GM21447 (cell line): ENCODE measurements around the gene PXDN.
"Not testable (repeated sequence)": the region's sequence is repeated elsewhere in the genome, so short reads cannot be mapped to it uniquely, and the experiment has no call there.

Experiments used
- ATAC-seq: cut with Tn5 transposase; IDR thresholded peaks from one replicate; pipeline ENCODE4 v1.9.1; 2021; ENCODE audit not compliant: unreplicated experiment

The PXDN gene

DNA sequence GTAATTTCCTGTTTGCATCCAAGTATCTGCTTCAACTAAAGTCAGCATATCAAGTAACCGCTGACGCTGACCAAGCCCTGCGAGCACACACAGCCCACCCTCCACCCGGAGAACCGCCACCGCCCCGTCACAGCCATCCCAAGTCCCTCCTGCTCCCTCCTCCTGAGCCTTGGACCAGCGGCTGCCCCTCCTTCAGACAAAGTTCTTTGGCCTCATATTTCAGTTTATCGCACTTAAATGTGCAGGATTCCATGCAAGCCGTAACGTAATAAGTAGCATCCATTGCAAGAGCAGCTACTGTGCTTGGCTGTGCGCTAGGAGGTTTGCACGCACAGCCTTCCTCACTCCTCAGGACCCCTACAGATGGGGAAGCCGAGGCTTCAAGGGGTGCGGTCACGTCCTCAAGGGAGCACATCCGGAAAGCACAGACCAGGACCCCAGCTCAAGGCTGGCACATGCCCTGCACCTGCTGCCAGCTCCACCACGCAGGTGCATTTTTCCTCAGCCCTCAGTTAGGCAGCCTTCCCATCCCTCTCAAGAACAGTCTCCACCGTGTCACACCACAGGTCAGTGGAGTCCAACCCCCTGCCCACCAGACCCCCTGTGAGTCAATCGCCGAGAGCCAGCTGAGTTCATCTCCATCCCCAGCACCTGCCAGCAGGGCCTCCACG lies 17.1 kb downstream of the PXDN start:
- ATAC-seq: no peak

DNA sequence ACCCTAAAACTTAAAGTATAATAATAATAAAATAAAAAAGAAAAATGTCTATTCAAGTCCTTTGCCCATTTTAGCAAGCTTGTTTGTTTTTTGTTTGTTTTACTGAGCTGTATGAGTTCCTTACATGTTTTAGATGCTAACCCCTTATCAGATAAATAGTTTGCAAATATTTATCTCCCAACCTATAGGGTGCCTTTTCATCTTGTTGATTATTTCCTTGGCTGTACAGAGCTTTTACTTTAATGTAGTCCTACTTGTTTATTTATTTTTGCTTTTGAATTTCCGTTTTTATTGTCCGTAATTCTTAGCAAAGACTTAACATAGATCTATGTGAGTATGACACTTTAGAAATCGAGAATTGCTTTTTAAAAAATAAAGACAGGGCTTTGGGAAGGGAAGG lies 17.8 kb downstream of the PXDN start:
- ATAC-seq: no peak

DNA sequence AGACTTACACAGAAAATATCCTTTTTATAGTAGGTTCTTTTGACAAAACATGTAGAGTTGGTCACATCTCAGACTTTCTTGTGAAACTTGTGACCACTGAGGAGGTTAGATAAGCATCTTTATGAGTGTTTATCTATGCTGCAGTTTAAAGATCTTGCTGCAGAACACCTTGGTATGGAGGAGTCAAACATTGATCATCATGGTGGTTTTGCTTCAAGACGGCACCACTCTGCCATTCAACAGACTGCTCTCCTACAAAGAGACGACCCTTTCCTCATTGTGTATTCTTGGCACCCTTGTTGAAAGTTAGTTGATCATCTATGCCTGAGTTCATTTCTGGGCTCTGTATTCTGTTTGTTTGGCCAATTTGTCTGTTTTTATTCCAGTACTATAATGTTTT lies 20.0 kb downstream of the PXDN start:
- not testable (repeated sequence) for ATAC-seq

- no peak for ATAC-seq
These were observed 20.8 kb downstream of the PXDN start for GRCh38 chr2:1723397-1724042.

GRCh38 chr2:1722692-1723091 lies 21.6 kb downstream of the PXDN start:
- no peak for ATAC-seq

DNA sequence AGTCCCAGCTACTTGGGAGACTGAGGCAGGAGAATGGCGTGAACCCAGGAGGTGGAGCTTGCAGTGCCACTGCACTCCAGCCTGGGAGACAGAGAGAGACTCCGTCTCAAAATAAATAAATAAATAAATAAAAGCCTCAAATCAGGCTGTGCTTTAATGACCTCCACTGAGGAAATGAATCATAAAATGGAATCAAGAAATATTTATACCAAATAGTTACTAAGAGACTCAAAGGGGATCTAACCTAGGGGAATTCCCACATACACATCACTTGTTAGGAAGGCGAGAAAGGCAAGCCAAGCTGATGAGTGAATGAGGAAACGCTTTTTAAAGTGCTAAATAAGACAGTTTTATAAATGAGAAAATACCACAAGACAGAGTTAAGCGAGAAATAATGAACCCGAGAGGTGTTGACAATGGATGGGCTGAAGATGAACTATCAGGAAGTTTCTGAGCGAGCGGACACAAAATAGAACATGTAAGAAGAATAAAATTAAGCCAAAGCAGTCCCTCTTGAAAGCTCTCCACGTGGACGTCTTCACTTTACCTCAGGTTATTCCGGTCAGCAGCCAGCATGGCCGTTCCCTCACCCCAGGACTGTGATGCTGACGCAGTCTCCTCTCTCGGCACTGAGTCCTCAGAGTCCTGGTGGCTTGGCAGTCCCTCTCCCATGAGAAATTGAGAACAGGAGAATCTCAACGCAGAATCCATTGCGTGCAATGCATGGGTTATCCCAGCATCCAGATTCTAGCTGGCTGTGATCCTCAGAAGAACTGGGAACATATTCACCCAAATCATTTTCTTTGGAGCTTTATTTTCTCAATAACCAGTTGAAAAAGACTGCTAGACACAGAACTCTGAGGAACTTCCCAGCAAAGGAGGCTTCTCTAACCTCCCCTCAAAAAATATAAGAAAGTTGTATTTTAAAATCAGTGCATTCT lies 22.3 kb downstream of the PXDN start:
- no peak for ATAC-seq

- ATAC-seq: no peak
These were observed 25.7 kb downstream of the PXDN start for GRCh38 chr2:1718339-1719220.

GRCh38 chr2:1717113-1717512 lies 27.2 kb downstream of the PXDN start:
- no peak for ATAC-seq

DNA sequence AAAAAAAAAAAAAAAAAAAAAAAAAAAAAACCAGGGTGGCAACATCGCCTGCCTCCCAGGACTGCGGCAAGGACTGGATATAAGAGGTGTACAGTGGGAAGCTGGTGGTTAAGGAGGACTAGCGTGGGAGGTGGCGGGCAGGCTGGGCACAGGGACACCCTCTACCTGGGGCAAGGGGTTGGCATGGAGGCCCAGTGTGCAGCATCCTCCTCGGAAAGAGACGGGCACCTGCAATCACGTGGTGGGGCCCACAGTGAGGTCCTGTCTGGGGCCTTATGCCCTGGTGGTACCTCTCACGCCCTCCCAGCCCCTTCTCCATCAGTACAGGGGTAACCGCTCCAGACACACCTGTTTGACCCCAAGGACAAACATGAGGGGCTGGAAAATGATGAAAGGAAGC lies 27.9 kb downstream of the PXDN start:
- ATAC-seq: no peak

GRCh38 chr2:1716014-1716305 lies 28.4 kb downstream of the PXDN start:
- ATAC-seq: not testable (repeated sequence)

DNA sequence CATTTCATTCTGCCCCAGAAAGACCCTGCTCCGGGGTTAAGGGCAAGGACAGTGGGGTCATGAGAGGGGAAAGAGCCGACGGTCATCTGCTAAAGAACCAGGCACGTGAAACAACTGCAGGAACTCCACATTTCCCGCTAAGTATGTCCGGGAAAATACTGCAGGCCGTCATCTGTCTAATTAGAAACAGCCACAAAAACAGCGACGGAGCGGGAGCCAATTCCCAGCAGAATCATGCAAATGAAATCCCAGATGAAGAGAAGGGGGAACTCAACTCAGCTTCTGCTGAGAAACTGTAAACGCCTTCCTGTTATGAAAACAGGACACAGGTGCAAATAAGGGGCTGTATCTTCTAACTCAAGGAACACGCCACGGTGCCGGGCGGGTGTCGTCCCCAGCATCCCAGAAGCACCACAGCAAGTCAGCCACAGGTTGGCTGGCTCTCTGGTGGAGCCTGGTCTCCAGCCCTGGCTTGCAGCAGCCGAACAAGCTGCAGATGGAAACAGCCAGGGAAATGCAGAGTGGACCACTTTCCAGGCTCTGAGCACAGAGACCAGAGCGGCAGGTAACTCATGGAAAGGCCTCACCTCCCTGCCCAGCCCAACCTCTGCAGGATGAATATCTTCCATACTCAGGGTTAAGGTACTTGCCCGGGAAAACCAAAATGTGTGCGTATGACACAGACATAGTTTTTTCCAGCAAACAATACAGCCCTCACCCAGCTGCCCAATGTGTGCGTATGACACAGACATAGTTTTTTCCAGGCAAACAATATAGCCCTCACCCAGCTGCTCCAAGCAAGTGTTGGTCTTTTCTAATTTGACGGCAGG lies 28.9 kb downstream of the PXDN start:
- ATAC-seq: no peak

DNA sequence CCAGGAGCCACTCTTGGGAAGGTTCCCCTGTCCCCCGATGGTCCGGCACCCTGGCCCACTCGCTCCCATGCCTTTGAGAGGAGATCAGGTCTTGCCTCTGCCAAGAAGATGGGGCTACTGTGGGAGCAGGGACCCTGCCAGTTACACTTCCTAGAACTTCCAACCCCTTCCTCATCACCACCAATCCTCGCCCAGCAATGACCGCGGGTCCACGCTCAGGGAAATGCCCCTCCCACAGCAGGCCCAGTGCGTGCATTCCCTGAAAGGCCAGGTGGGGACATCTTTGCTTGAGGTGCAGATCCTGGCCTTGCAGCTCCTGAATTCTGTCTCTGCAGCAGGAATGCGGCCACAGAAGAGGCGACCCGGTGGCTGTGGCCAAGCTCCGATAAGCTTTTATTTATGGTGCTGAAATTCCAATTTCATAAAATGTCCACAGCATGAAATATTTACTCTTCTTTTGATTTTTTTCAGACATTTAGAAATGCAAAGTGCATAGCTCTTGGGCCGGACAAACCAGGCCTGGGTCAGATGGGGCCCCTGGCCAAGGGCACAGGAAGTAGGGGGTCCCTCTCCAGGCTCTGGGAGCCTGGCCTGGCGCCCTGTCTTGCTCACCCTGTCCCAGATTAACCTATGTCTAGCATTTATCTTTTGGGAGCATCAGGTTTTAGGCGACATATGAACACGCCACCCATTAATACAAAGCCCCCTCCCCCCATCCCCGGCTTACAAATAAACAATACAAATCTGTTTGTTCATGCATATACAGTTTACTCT lies 29.8 kb downstream of the PXDN start:
- no peak for ATAC-seq

DNA sequence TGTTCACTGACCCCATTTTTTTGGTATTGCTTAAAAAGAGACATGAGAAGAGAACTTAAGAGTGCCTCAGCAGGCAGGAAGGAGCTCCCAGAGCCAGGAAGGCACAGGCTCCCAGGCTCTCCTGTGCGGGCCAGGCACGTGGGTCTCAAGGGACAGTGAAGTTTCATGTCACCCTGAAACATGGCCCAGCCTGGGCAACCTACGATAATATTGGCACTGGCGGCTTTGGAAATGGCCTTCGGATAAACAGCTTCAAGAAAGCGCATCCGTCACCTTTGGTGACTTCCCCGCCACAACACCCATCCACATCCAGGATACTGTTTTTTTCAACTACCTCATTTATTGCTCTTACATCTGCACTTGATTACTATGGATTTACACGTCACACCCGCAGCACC lies 30.5 kb downstream of the PXDN start:
- no peak for ATAC-seq

DNA sequence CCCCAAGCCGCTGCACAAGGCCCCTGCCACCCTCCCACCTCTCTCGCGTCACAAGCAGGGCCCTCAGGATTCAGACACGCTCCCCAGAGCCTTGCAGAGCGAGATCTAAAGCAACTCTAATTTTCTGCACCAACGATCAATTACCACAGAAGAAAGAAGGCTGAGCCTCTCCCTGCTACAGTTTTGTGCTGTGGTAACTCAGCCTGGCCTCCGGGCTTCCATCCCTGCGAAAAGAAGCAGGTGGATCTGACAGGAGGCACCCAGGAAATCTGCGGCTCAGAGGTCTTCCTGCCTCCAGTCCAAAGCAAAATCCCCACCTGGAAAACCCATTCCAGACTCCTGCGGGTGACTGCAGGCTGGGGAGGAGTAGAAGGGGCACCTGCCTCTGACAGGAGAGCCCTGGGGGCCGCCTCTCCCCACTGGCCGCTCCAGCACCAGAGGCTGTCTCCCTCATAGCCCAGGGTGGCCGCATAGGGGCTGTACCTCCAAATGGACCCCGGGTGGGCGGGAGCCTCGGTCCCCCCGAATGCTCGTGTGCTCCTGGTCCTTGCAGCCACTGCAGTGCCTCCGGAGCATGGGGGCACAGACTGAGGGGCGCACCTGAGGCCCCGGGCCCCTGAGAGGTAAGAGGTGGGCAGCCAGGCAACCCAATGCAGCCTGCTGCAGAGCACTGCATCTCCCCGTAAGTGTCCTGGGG lies 31.0 kb downstream of the PXDN start:
- ATAC-seq: no peak

DNA sequence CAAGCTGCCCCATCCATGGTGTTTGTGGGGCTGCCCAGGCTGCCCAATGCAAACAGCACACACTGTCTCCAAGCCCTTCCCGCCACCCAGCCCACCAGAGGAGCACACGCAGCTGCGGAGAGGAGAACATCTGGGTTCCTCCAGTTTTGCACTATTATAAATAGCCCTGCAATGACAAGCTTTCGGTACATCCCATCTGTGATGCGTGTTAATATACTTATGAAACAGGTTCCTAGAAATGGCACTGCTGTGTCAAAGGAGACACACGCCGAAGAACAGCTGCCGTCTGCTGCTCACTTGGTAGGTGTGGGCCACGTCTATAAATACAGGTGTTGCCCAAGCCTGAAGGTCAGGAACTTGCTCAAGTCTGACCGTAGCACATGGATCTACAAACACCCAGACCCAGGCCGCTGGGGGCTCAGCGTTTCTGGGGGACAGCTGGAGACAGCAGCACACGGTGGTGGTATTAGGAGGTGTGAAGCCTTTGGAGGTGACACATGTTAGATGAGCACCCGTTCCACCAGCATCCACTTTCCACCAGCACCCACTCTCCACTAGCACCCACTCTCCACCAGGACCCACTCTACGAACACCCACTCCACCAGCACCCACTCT lies 34.3 kb downstream of the PXDN start:
- ATAC-seq: no peak

GRCh38 chr2:1709335-1709605 lies 35.0 kb downstream of the PXDN start:
- ATAC-seq: no peak

DNA sequence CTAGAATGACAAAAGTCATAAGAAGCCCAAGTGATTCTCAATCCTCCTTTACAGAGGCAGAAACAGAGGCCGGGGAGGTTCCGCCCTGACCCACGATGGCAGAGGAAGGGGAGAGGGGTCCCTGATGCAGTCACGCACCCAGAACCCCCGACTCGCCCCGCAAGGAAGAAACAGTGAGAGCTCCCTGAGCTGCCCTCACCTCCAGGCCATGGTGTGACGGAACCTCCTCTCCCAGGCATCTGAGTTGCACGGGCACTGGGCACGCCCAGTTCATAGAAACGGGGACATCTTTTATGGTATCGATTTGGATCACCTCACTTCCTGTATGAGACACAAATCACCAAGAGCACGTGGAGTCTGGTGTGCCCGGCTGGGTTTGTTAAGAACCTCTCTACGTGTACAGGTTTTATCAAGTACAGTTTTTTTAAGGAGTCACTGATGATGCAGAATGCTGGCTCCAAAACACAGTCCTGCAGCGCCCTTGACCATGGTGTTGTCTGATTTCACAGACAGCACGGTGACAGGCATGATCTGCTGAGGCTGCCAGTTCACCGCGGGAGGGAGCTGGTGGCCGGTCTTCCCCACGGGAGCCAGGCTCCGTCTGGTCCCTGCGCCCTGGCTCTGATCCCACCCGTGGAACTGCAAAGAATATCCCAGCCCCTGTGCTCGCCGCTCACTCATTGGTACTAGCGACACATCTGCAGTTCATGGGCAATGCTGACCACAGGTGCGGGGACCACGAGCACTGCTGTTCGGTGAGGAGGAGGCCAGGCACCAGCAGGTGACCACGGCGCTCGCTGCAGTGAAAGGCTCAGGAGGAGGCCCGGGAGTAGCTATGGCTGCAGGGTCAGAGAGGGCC lies 35.6 kb downstream of the PXDN start:
- no peak for ATAC-seq
